ENCODE data around the gene PHF3. TPM values are rescaled to one million over a fixed set of nuclear protein-coding genes. Genes with fewer than 3 reads are reported as not detected.

PHF3 gene, protein sequence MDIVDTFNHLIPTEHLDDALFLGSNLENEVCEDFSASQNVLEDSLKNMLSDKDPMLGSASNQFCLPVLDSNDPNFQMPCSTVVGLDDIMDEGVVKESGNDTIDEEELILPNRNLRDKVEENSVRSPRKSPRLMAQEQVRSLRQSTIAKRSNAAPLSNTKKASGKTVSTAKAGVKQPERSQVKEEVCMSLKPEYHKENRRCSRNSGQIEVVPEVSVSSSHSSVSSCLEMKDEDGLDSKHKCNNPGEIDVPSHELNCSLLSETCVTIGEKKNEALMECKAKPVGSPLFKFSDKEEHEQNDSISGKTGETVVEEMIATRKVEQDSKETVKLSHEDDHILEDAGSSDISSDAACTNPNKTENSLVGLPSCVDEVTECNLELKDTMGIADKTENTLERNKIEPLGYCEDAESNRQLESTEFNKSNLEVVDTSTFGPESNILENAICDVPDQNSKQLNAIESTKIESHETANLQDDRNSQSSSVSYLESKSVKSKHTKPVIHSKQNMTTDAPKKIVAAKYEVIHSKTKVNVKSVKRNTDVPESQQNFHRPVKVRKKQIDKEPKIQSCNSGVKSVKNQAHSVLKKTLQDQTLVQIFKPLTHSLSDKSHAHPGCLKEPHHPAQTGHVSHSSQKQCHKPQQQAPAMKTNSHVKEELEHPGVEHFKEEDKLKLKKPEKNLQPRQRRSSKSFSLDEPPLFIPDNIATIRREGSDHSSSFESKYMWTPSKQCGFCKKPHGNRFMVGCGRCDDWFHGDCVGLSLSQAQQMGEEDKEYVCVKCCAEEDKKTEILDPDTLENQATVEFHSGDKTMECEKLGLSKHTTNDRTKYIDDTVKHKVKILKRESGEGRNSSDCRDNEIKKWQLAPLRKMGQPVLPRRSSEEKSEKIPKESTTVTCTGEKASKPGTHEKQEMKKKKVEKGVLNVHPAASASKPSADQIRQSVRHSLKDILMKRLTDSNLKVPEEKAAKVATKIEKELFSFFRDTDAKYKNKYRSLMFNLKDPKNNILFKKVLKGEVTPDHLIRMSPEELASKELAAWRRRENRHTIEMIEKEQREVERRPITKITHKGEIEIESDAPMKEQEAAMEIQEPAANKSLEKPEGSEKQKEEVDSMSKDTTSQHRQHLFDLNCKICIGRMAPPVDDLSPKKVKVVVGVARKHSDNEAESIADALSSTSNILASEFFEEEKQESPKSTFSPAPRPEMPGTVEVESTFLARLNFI (N-terminal part only)
- 10 to 100 TPM; 66.2 to 69.5 TPM for total RNA-seq

DNA sequence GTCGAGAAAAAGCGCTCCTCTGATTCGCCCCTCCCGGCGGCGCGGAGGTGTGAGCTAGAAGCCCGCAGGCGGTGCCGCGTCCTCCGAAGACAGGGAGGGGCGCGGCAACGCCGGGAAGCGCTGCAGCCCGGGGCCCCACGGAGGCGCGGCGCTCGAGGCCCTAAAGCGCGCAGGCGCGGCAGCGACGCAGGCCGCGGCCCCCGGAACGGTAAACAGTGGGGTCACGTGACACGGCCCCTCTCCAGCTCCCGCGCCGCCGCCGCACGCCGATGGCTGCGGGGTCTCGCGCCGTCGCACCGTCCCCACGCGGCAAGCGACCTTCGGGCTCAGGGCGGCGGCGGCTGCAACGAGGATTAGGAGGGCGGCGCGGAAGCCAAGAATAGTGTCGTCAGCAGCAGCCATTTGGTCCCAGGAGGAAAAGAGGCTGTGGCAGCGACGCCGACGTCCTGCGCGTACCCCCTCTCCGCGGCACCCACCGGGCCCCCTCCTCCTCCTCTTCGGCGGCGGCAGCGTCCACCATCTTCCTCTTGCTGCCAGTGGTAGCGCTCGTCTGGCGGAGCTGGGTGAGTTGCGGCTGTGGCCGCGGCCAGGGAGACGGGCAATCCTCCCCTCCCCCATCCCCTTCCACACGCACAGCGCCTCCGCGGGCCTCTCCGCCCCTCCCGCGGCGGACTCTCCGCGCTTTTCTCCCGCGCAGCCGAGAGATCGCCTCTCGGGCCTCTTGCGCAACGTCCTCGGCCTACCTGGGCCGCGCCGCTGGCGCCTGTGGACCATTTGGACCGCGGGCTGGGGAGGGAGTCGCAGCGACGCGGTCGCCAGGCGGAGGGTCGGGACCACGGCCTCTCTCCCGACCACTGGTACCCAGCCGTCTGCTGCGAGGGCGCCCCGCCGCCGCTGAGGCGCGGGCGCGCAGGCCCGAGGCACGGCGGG is at the start of gene PHF3:
Gene PHF3, plus strand, starts transcription at position 215 of the 930 bp plus-strand sequence. CDS start 10,750 bp downstream, outside the sequence.
- POLR2A ChIA-PET = interaction anchor here (0.7 to 2.0 kb wide), 10 partner anchors 8 to 283 kb away, joined by 3 to 19 read pairs (median 3); no protein-coding TSS in a partner anchor
- peak within 1 kb of the TSS; percentile 98 for H3K4me3 Mint-ChIP-seq
- peak within 1 kb of the TSS; percentile 99 for H3K27ac Mint-ChIP-seq
- peaks cover 33% of the 10 kb centered on the region for H3K4me1 Mint-ChIP-seq
- DNase-seq (peak; percentile 92), ATAC-seq (ENCODE audit: low read depth) (peak; percentile 95)
- no peaks in the 10 kb centered on the region for H3K9me3 Mint-ChIP-seq
- H3K27me3 Mint-ChIP-seq = no peaks in the 10 kb centered on the region
- H3K36me3 Mint-ChIP-seq = no peaks in the 10 kb centered on the region

DNA sequence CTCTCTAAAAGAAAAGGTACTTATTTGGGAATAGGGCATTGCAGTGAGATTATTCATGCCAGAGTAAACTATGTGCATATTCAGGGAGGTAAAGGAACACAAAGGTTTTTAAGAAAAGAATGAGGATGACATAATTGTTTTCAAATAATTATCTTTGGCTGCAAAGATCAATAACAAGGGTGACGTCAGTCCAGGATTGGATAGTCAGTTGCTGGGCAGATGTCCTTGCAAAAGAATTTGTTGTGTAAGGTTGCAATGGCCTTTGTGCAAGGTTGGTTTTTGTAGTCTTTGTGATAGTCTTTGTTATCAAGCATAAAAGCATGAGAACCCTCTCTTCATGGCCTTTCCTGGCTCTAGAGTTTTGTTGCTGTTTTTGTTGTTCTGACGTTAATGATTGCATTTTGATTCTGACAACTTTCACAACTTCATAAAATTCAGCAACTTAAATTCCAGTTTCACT is 45.6 kb upstream of the PHF3 start:
- Mint-ChIP-seq H3K27me3 (peaks cover 14% of the 10 kb centered on the region), H3K4me3 (no peak overlapping the region), H3K27ac (no peak overlapping the region), H3K4me1 (peaks cover 5% of the 10 kb centered on the region), H3K9me3 (no peaks in the 10 kb centered on the region), H3K36me3 (no peaks in the 10 kb centered on the region)
- ATAC-seq (ENCODE audit: low read depth) (no peak), DNase-seq (no peak)
- POLR2A ChIA-PET = no interaction called here

DNA sequence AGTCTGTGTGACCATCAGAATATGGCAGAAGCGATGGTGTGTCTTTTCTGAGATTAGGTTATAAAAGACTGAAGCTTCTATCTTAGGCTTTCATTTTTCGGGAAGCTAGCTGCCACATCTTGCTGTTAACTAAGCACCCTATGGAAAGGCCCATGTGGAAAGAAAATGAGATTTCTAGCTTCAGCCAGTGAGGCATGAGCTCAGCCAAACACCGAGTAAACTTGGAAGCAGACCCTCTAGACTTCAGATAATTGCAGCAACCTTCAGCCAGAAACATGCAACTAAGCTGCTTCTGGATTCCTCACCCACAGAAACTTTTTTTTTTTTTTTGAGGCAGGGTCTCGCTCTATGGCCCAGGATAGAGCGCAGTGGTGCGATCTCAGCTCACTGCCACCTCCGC is 42.7 kb upstream of the PHF3 start:
- Mint-ChIP-seq H3K36me3 (no peaks in the 10 kb centered on the region), H3K27ac (no peak overlapping the region), H3K9me3 (no peaks in the 10 kb centered on the region), H3K4me3 (no peak overlapping the region), H3K4me1 (peaks cover 8% of the 10 kb centered on the region), H3K27me3 (peaks cover 17% of the 10 kb centered on the region)
- POLR2A ChIA-PET = no interaction called here
- no peak for DNase-seq
- ATAC-seq (ENCODE audit: low read depth) = no peak

- Mint-ChIP-seq H3K4me1 (peaks cover 20% of the 10 kb centered on the region), H3K27ac (no peak overlapping the region), H3K27me3 (peaks cover 17% of the 10 kb centered on the region), H3K9me3 (no peaks in the 10 kb centered on the region), H3K4me3 (peak overlapping the region; percentile 88), H3K36me3 (no peaks in the 10 kb centered on the region)
- POLR2A ChIA-PET = interaction anchor here (2.0 kb wide), 1 partner anchor 39 kb away, joined by 5 read pairs; the partner anchor contains the start of gene PHF3
- no peak for DNase-seq
- ATAC-seq (ENCODE audit: low read depth) = no peak
These were observed 38.2 kb upstream of the PHF3 start for GRCh38 chr6:63597141-63598048.

DNA sequence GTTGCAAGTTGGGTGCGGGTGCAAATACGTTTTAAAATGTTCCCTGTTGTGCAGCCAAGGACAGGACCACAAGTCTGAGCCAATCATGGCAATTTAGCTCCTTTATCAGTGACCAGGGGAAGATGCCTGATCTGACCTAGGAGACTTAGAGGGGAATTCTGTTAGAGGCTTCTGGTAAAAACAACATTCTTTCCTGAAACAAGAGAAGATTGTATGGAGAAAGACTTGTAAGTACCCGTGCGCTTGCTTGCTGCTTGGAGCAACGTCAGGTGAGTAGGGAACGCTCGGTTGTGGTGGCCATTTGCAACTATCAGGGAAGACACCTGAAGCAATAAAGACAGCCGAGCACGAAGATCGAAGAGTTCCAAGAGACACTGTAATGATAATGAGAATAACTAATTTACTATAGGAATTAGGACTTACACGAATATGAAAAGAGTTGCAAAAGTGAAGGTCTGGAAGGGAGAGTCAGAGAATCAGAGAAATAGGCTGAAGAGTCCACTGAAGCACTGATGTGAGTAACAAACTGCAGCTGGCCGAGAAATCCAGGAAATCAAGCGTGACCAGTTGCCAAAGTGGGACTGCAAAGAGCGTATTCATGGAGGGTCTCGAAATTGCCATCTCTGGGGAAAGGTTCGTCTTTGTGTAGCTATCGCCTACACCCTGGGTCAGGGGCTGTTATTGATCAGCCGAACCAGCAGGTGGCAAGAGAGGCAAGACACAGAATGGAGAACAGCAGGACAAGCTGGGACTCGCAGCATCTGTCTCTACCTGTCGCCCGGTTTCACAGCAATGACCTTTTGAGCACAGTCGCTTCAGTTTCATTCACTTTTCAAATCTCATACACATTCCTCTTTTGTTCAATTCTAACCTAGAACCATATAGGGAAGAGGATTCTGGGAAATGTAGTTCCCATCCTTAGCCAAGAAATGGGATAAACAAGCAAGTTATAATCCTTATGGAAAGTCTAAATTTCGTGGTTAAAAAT is 37.3 kb upstream of the PHF3 start:
- peaks cover 20% of the 10 kb centered on the region for H3K4me1 Mint-ChIP-seq
- POLR2A ChIA-PET = interaction anchor here (0.7 to 2.0 kb wide), 5 partner anchors 25 to 246 kb away, joined by 3 to 5 read pairs (median 4); partner anchors contain the start of gene PHF3
- peaks cover 13% of the 10 kb centered on the region for H3K27me3 Mint-ChIP-seq
- H3K4me3 Mint-ChIP-seq = peak overlapping the region; percentile 88
- peak; percentile 64 for DNase-seq
- no peaks in the 10 kb centered on the region for H3K36me3 Mint-ChIP-seq
- H3K9me3 Mint-ChIP-seq = no peaks in the 10 kb centered on the region
- peak overlapping the region; percentile 38 for H3K27ac Mint-ChIP-seq
- peak; percentile 100 for ATAC-seq (ENCODE audit: low read depth)

- Mint-ChIP-seq H3K27me3 (peaks cover 6% of the 10 kb centered on the region), H3K4me3 (peak overlapping the region; percentile 88), H3K9me3 (no peaks in the 10 kb centered on the region), H3K36me3 (no peaks in the 10 kb centered on the region), H3K4me1 (peaks cover 20% of the 10 kb centered on the region), H3K27ac (no peak overlapping the region)
- POLR2A ChIA-PET = interaction anchor here (1.1 kb wide), 2 partner anchors 26 to 165 kb away, joined by 3 to 4 read pairs; no protein-coding TSS in a partner anchor
- no peak for ATAC-seq (ENCODE audit: low read depth)
- no peak for DNase-seq
These were observed 36.4 kb upstream of the PHF3 start for GRCh38 chr6:63599243-63599642.

GRCh38 chr6:63600136-63600535 is 35.5 kb upstream of the PHF3 start:
- DNase-seq (no peak), ATAC-seq (ENCODE audit: low read depth) (no peak)
- no peaks in the 10 kb centered on the region for H3K36me3 Mint-ChIP-seq
- no peak overlapping the region for H3K4me3 Mint-ChIP-seq
- H3K9me3 Mint-ChIP-seq = no peaks in the 10 kb centered on the region
- POLR2A ChIA-PET = no interaction called here
- peaks cover 16% of the 10 kb centered on the region for H3K4me1 Mint-ChIP-seq
- no peak overlapping the region for H3K27ac Mint-ChIP-seq
- H3K27me3 Mint-ChIP-seq = peaks cover 3% of the 10 kb centered on the region

DNA sequence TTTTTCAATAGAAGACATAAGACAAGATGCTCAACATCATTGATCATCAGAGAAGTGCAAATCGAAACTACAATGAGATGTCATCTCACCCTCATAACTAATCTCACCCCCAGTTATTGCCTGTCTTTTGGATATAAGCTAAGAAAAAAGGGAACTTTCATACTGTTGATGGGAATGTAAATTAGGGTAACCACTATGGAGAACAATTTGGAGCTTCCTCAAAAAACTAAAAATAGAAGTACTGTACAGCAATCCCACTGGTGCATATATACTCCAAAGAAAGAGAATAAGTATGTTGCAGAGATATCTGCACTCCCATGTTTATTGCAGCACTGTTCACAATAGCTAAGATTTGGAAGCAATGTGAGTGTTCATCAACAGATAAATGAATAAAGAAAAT is 26.4 kb upstream of the PHF3 start:
- no peak for DNase-seq
- no peaks in the 10 kb centered on the region for H3K4me1 Mint-ChIP-seq
- no peaks in the 10 kb centered on the region for H3K9me3 Mint-ChIP-seq
- no peaks in the 10 kb centered on the region for H3K36me3 Mint-ChIP-seq
- H3K27me3 Mint-ChIP-seq = peaks cover 21% of the 10 kb centered on the region
- ATAC-seq (ENCODE audit: low read depth) = no peak
- H3K27ac Mint-ChIP-seq = no peak overlapping the region
- POLR2A ChIA-PET = no interaction called here
- H3K4me3 Mint-ChIP-seq = no peak overlapping the region

GRCh38 chr6:63610944-63611343 is 24.7 kb upstream of the PHF3 start:
- Mint-ChIP-seq H3K36me3 (no peaks in the 10 kb centered on the region), H3K4me3 (no peak overlapping the region), H3K4me1 (no peaks in the 10 kb centered on the region), H3K27me3 (peaks cover 26% of the 10 kb centered on the region), H3K9me3 (no peaks in the 10 kb centered on the region), H3K27ac (no peak overlapping the region)
- DNase-seq (no peak), ATAC-seq (ENCODE audit: low read depth) (no peak)
- POLR2A ChIA-PET = no interaction called here

GRCh38 chr6:63611560-63611959 is 24.0 kb upstream of the PHF3 start:
- no peaks in the 10 kb centered on the region for H3K9me3 Mint-ChIP-seq
- H3K27ac Mint-ChIP-seq = no peak overlapping the region
- POLR2A ChIA-PET = no interaction called here
- DNase-seq (no peak), ATAC-seq (ENCODE audit: low read depth) (no peak)
- no peaks in the 10 kb centered on the region for H3K4me1 Mint-ChIP-seq
- H3K4me3 Mint-ChIP-seq = no peak overlapping the region
- H3K36me3 Mint-ChIP-seq = no peaks in the 10 kb centered on the region
- peaks cover 30% of the 10 kb centered on the region for H3K27me3 Mint-ChIP-seq

DNA sequence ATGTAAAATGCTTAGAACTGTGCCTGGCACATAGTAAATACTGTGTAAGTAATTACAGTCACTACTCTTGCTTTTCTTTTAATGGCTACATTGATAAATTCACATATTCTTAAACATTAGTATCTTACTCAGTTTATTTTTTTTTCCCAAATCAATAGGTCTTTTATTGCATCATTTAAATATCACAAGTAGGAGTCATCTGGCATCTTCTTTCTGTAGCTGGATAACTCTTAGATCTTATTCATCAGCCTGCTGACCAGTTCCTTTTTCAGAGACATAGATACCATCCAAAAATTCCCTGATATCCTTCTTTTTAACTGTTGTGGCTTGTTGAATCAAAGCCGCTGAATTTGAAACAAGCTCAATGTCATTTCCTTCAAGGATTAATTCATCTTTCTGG is 20.0 kb upstream of the PHF3 start:
- Mint-ChIP-seq H3K27ac (no peak overlapping the region), H3K4me1 (no peaks in the 10 kb centered on the region), H3K27me3 (peaks cover 48% of the 10 kb centered on the region), H3K9me3 (no peaks in the 10 kb centered on the region), H3K36me3 (no peaks in the 10 kb centered on the region), H3K4me3 (no peak overlapping the region)
- DNase-seq = no peak
- POLR2A ChIA-PET = no interaction called here
- ATAC-seq (ENCODE audit: low read depth) = no peak
